Mesenchymal stem cell (in vitro differentiated cells and primary cell): Measurements from ENCODE around the gene NEK1.
"Not testable (repeated sequence)": the region's sequence is repeated elsewhere in the genome, so short reads cannot be mapped to it uniquely, and the experiment has no call there.

Experiments used
- DNase-seq: peaks from one replicate; pipeline ENCODE4 v3.0.0-alpha.2; 2013
- H2AFZ ChIP-seq: one replicate; pipeline ENCODE4 v1.6.1; 2013; ENCODE audit warnings: low read depth, mild to moderate bottlenecking, control low read depth, inconsistent platforms, low read length, moderate library complexity
- H2AK5ac ChIP-seq: 2 replicates; pipeline ENCODE4 v1.6.1; 2013; ENCODE audit warnings: low read length, moderate library complexity, mild to moderate bottlenecking, inconsistent platforms; ENCODE audit not compliant: severe bottlenecking
- H2BK120ac ChIP-seq: one replicate; pipeline ENCODE4 v1.6.1; 2013; ENCODE audit warnings: low read depth, mild to moderate bottlenecking, inconsistent platforms, low read length, moderate library complexity
- H2BK12ac ChIP-seq, 2 experiments: one replicate each; pipeline ENCODE4 v1.6.1; 2013; ENCODE audit warnings: inconsistent platforms in 2 of 2, low read length in 2 of 2, mild to moderate bottlenecking in 2 of 2, moderate library complexity in 2 of 2, control low read depth in 1 of 2
- H2BK15ac ChIP-seq: one replicate; pipeline ENCODE4 v1.6.1; 2013; ENCODE audit warnings: mild to moderate bottlenecking, low read depth, inconsistent platforms; ENCODE audit not compliant: poor library complexity, severe bottlenecking
- H2BK5ac ChIP-seq: 2 replicates; pipeline ENCODE4 v1.6.1; 2013; ENCODE audit warnings: low read depth, mild to moderate bottlenecking, low read length, control low read depth, inconsistent platforms; ENCODE audit not compliant: poor library complexity, severe bottlenecking
- H3K14ac ChIP-seq, 2 experiments: one replicate each; pipeline ENCODE4 v1.6.1; 2013; ENCODE audit warnings: inconsistent platforms in 2 of 2, low read length in 2 of 2, control low read depth in 1 of 2, mild to moderate bottlenecking in 1 of 2, moderate library complexity in 1 of 2
- H3K18ac ChIP-seq, 2 experiments: one replicate each; pipeline ENCODE4 v1.6.1; 2013; ENCODE audit warnings: inconsistent platforms in 2 of 2, low read length in 2 of 2, control low read depth in 1 of 2, low read depth in 1 of 2, mild to moderate bottlenecking in 1 of 2
- H3K23ac ChIP-seq, 2 experiments: one replicate each; pipeline ENCODE4 v1.6.1; 2013; ENCODE audit warnings: inconsistent platforms in 2 of 2, low read length in 2 of 2, mild to moderate bottlenecking in 2 of 2, moderate library complexity in 2 of 2, control low read depth in 1 of 2
- H3K27ac ChIP-seq: 2 replicates; pipeline ENCODE4 v1.5.1; 2013; ENCODE audit warnings: mild to moderate bottlenecking, moderate library complexity, low read length, control low read depth, inconsistent platforms; ENCODE audit not compliant: poor library complexity, severe bottlenecking
- H3K27me3 ChIP-seq, 2 experiments: 2 replicates each; pipeline versions ENCODE4 v1.6.1 to v1.7.0; 2013; ENCODE audit warnings: low read length in 2 of 2, mild to moderate bottlenecking in 2 of 2, moderate library complexity in 2 of 2, control low read depth in 1 of 2, inconsistent platforms in 1 of 2; ENCODE audit not compliant: control insufficient read depth in 1 of 2, insufficient read depth in 1 of 2
- H3K36me3 ChIP-seq, 2 experiments: 2 replicates each; pipeline versions ENCODE4 v1.6.1 to v1.7.0; 2013; ENCODE audit warnings: low read length in 2 of 2, control low read depth in 1 of 2, inconsistent platforms in 1 of 2, low read depth in 1 of 2, mild to moderate bottlenecking in 1 of 2; ENCODE audit not compliant: insufficient read depth in 2 of 2, control insufficient read depth in 1 of 2
- H3K4ac ChIP-seq, 2 experiments: one replicate each; pipeline ENCODE4 v1.6.1; 2013; ENCODE audit warnings: inconsistent platforms in 2 of 2, low read length in 2 of 2, mild to moderate bottlenecking in 2 of 2, moderate library complexity in 2 of 2, control low read depth in 1 of 2, low read depth in 1 of 2
- H3K4me1 ChIP-seq: 2 replicates; pipeline ENCODE4 v1.6.1; 2013; ENCODE audit warnings: low read depth, low read length, control low read depth; ENCODE audit not compliant: control insufficient read depth, insufficient read depth
- H3K4me2 ChIP-seq: 2 replicates; pipeline ENCODE4 v1.6.1; 2013; ENCODE audit warnings: low read length, mild to moderate bottlenecking, inconsistent platforms; ENCODE audit not compliant: poor library complexity, severe bottlenecking
- H3K4me3 ChIP-seq, 2 experiments: 2 replicates each; pipeline versions ENCODE4 v1.5.1 to v1.7.0; 2013; ENCODE audit warnings: low read length in 2 of 2, mild to moderate bottlenecking in 2 of 2, control low read depth in 1 of 2, low read depth in 1 of 2; ENCODE audit not compliant: insufficient read depth in 1 of 2
- H3K79me1 ChIP-seq: replicated peaks from 2 replicates; pipeline ENCODE4 v1.6.1; 2013; ENCODE audit warnings: mild to moderate bottlenecking, control low read depth, low read length, inconsistent platforms; ENCODE audit not compliant: poor library complexity, severe bottlenecking
- H3K9ac ChIP-seq: 2 replicates; pipeline ENCODE4 v1.7.0; 2013; ENCODE audit warnings: mild to moderate bottlenecking, low read length, moderate library complexity
- H3K9me3 ChIP-seq: 2 replicates; pipeline ENCODE4 v1.7.0; 2013; ENCODE audit warnings: mild to moderate bottlenecking, low read length; ENCODE audit not compliant: control insufficient read depth
- H4K8ac ChIP-seq: one replicate; pipeline ENCODE4 v1.6.1; 2013; ENCODE audit warnings: inconsistent platforms, mild to moderate bottlenecking, low read length, moderate library complexity
- H4K91ac ChIP-seq: one replicate; pipeline ENCODE4 v1.6.1; 2013; ENCODE audit warnings: mild to moderate bottlenecking, low read length, inconsistent platforms
- WGBS: methylation state at CpG from one replicate; pipeline ENCODE4 v1.1.7; 2013; ENCODE audit warnings: mixed read lengths; 5-methylcytosine and 5-hydroxymethylcytosine counted together

NEK1 gene

GRCh38 chr4:169570266-169570665, 42.1 kb downstream of the NEK1 start:
- DNase-seq, H2AK5ac ChIP-seq, H2BK120ac ChIP-seq, H3K14ac ChIP-seq, H2BK12ac ChIP-seq, H4K91ac ChIP-seq, H3K79me1 ChIP-seq, H3K4me3 ChIP-seq, H3K4ac ChIP-seq, H2AFZ ChIP-seq, H3K18ac ChIP-seq, H3K9me3 ChIP-seq, H3K27ac ChIP-seq, H3K4me1 ChIP-seq, H2BK15ac ChIP-seq, H3K4me2 ChIP-seq, H2BK5ac ChIP-seq, H3K9ac ChIP-seq, H3K23ac ChIP-seq, H3K27me3 ChIP-seq, H4K8ac ChIP-seq: not testable (repeated sequence)
- peaks cover 7 to 25% of the 10 kb centered on the region in 2 experiments for H3K36me3 ChIP-seq
- 91% methylated on average over 15 of the region's 26 CpGs for WGBS

DNA sequence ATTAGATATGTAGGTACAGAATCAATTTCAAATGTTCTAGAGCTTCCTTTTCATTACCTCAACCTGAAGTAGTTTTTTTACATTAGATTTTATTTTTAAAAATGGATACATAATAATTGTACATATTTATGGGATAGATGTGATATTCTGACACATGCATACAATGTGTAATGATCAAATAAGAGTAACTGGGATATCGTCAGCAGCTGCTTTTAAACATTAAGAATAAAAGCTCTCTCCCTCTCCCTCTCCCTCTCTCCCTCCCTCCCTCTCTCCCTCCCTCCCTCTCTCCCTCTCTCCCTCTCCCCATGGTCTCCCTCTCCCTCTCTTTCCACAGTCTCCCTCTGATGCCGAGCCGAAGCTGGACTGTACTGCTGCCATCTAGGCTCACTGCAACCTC, 43.2 kb downstream of the NEK1 start:
- H3K18ac ChIP-seq, H2AK5ac ChIP-seq, H4K91ac ChIP-seq, H3K4ac ChIP-seq, H4K8ac ChIP-seq, H3K79me1 ChIP-seq, DNase-seq, H2BK120ac ChIP-seq, H3K9ac ChIP-seq, H2BK12ac ChIP-seq, H3K27me3 ChIP-seq, H2BK5ac ChIP-seq, H3K4me2 ChIP-seq, H3K4me3 ChIP-seq, H3K4me1 ChIP-seq, H3K9me3 ChIP-seq, H3K14ac ChIP-seq, H3K23ac ChIP-seq, H2BK15ac ChIP-seq, H2AFZ ChIP-seq, H3K27ac ChIP-seq: not testable (repeated sequence)
- H3K36me3 ChIP-seq: peaks cover 6 to 16% of the 10 kb centered on the region in 2 experiments
- WGBS: 86% methylated on average over 1 of the region's 3 CpGs

GRCh38 chr4:169567916-169568315, 44.5 kb downstream of the NEK1 start:
- peaks cover 2 to 4% of the 10 kb centered on the region in 2 experiments for H3K36me3 ChIP-seq
- no peak overlapping the region for H3K18ac ChIP-seq
- H3K79me1 ChIP-seq: no peaks in the 10 kb centered on the region
- H4K91ac ChIP-seq: no peak overlapping the region
- no peaks in the 10 kb centered on the region for H3K9me3 ChIP-seq
- DNase-seq: no peak
- H2BK120ac ChIP-seq: no peak overlapping the region
- no peak overlapping the region for H3K4ac ChIP-seq
- H4K8ac ChIP-seq: no peak overlapping the region
- H3K9ac ChIP-seq: no peak overlapping the region
- no peaks in the 10 kb centered on the region for H3K4me1 ChIP-seq
- H3K14ac ChIP-seq: no peak overlapping the region
- no peak overlapping the region for H3K23ac ChIP-seq
- H3K4me2 ChIP-seq: no peak overlapping the region
- H2AFZ ChIP-seq: no peak overlapping the region
- H2BK12ac ChIP-seq: no peak overlapping the region
- no peak overlapping the region for H3K27ac ChIP-seq
- H3K4me3 ChIP-seq: no peak overlapping the region
- no peak overlapping the region for H2BK5ac ChIP-seq
- H2BK15ac ChIP-seq: no peak overlapping the region
- 97% methylated on average over 4 of the region's 4 CpGs for WGBS
- H3K27me3 ChIP-seq: no peaks in the 10 kb centered on the region
- no peak overlapping the region for H2AK5ac ChIP-seq

DNA sequence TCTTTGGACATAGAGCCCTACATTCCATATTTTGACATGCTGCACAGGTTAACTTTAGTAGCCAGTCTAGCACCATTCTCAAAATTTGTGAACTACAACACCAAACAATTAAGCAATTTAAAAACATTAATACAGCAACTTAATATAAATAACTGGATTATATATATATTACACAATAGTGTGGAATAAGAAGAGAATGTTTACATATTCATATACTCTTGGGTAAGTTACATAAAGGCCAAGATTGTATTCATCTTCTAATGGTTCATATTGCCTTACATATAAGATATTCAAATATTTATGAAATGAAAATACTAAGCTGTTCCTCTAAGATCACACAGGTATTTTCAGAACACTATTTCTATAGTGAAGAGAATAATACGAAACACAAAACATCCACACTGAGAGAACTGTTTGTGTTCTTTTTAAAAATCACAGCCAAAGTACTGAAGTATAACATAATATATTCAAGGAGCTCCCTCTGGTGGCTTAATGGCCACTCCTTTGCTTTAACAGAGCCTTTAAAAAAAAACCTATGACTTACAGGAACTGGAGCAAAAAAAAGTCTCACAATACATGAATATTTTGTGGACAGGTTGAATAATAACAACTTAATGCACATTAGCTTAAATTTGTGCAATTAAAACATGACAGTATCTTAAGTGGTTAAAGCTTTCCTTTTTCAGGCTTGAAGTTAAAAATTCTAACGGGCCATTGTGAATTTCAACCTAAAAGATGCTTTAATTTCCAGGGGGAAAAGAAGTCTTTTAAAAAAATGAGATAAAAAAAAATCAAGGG, 46.2 kb downstream of the NEK1 start:
- no peak overlapping the region for H3K4ac ChIP-seq
- H3K18ac ChIP-seq: no peak overlapping the region
- 50% methylated on average over 2 of the region's 2 CpGs for WGBS
- no peak overlapping the region for H3K14ac ChIP-seq
- no peaks in the 10 kb centered on the region for H3K79me1 ChIP-seq
- H4K91ac ChIP-seq: no peak overlapping the region
- no peak overlapping the region for H3K4me2 ChIP-seq
- H2BK12ac ChIP-seq: no peak overlapping the region
- no peaks in the 10 kb centered on the region for H3K4me1 ChIP-seq
- H4K8ac ChIP-seq: no peak overlapping the region
- DNase-seq: peak; percentile 68
- H3K27me3 ChIP-seq: no peaks in the 10 kb centered on the region
- H3K23ac ChIP-seq: no peak overlapping the region
- no peaks in the 10 kb centered on the region for H3K9me3 ChIP-seq
- H2AFZ ChIP-seq: no peak overlapping the region
- peaks cover 2 to 8% of the 10 kb centered on the region in 2 experiments for H3K36me3 ChIP-seq
- no peak overlapping the region for H2BK120ac ChIP-seq
- no peak overlapping the region for H2AK5ac ChIP-seq
- H2BK15ac ChIP-seq: no peak overlapping the region
- no peak overlapping the region for H2BK5ac ChIP-seq
- H3K27ac ChIP-seq: no peak overlapping the region
- peak overlapping the region; percentile 70 for H3K9ac ChIP-seq
- peak overlapping the region in 1 of 2 experiments; percentile 45 for H3K4me3 ChIP-seq
